ENCODE results near the gene CUL5.
"Not testable (repeated sequence)": the region's sequence is repeated elsewhere in the genome, so short reads cannot be mapped to it uniquely, and the experiment has no call there.

CUL5 gene

DNA sequence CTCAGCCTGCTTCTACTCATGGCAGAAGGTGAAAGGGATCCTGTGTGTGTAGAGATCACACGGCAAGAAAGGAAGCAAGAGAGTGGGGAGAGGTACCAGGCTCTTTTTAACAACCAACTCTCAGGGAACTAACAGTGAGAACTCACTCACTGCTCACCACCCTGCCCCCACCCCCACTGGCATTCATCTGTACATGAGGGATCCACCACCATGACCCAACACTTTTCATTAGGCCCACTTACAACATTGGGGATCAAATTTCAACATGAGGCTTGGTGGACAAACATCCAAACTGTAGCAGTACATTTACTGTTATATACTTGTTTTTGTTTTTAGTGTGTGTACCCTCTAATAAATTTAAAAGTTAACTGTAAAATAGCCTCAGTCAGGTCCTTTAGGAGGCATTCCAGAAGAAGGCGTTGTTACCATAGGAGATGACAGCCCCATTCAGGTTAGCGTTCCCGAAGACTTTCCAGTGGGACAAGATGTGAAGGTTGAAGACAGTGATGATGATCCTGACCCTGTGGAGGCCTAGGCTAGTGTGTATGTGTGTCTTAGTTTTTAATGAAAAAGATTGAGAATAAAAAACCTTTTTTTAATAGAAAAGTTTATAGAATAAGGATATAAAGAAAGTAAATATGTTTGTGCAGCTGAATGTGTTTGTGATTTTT, 11.3 kb downstream of the CUL5 start:
- no peak for DNase-seq

DNA sequence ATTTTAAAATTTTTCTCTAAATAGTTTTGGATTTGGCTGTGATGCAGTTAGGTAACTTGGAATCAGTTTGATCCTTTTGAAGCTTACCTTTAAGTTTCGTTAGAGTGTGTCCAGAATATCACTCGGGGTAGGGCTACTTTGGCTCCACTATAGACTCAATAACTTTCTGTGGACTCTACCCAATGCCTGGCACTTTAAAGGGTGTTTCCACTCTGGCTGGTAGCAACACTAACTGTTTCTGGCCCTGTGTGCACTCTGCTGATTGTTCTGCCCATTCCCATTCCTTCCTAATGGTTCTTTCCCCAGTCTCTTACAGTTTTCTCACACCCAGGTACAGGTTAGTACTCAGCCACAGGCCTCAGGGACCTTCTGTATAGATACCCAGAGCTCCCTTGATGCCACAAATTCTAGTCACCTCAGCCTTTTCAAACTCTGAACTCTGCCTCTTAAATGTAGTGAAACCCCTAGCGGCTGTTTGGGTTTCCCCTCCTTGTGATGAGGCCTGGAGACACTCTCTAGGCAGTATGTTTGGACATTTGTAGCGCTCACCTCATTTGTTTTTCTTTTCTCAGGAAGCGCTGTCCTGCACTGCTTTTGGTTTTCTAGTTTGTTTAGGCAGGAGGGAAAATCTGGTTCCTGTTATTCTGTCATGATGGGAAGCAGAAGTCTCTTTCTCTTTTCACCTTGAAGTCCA, 16.8 kb downstream of the CUL5 start:
- no peak for DNase-seq

DNA sequence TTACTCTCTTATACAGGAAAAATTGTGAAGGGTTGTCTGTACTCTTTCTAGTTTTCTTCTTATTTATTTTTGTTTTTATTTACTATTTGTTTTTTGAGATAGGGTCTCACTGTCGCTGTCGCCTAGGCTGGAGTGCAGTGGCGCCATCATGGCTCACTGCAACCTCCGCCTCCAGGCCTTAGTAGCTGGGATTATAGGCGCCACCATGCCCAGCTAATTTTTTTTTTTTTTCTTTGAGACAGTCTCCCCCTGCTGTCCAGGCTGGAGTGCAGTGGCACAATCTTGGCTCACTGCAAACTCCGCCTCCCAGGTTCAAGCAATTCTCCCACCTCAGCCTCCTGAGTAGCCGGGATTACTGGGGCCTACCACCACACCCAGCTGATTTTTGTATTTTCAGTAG, 18.4 kb downstream of the CUL5 start:
- no peak for DNase-seq

DNA sequence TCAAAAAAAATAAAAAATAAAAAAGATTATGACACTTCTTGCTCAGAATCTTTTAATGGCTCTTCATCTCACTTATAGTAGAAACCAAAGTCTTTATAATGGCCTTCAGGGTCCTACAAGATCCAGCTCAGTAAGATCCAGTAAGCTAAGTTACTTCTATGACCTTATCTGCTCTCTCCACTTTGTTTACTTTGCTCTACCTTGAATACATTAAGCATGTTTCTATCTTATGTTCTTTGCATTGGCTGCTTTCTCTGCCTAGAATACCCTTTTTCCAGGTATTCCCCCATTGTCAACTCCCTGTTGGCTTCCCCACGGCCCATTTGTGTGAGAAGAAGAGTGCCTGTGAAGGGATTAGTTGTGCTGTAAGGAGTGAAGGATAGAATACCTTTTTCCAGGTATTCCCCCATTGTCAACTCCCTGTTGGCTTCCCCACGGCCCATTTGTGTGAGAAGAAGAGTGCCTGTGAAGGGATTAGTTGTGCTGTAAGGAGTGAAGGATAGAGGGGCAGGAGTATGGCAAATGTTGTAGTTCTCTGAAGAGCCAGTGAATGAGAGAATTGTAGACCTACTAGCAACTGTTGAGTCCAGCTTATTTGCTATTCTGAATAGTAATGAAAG, 20.2 kb downstream of the CUL5 start:
- DNase-seq = not testable (repeated sequence)

DNA sequence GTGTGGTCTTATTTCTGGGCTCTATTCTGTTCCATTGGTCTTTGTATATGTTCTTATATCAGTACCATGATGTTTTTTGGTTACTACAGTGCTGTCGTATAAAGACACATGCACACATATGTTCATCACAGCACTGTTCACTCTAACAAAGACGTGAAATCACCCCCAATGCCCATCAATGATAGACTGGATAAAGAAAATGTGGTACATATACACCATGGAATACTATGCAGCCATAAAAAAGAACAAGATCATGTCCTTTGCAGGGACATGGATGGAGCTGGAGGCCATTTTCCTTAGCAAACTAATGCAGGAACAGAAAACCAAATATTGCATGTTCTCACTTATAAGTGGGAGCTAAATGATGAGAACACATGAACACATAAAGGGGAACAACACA, 22.9 kb downstream of the CUL5 start:
- DNase-seq = not testable (repeated sequence)

DNA sequence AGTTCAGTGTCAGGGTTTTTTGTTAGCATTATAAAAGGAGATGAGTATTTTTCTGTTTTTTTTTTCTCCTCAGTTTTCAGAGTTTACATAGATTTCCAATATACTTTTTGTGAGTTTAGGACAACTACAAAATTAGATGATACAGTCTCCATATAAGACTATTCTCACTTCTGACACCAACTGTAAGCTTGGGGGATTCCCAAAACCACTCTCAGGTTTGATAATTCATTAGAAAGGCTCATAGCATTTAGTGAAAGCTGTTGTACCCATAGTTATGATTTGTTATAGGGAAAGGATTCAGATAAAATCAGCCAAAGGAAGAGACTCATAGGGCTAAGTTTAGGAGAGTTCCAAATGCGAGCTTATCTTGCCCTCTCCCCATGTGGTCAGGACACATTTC, 24.1 kb downstream of the CUL5 start:
- DNase-seq = no peak

DNA sequence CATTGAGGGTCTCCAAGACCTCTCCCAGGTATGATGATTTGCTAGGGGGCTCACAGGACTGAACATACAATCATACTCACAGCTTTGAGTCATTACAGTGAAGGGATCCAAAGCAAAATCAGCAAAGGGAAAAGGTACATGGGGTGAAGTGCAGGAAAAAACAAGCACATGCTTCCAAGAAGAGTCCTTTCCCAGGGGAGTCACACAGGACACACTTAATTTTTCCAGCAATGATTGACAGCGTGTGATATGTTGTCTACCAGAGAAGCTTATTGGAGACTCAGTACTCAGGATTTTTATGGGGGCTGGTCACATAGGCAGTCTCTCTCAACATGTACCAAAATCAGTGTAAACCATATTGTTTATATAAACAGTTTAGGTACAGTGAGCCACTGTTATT, 25.3 kb downstream of the CUL5 start:
- DNase-seq = no peak

DNA sequence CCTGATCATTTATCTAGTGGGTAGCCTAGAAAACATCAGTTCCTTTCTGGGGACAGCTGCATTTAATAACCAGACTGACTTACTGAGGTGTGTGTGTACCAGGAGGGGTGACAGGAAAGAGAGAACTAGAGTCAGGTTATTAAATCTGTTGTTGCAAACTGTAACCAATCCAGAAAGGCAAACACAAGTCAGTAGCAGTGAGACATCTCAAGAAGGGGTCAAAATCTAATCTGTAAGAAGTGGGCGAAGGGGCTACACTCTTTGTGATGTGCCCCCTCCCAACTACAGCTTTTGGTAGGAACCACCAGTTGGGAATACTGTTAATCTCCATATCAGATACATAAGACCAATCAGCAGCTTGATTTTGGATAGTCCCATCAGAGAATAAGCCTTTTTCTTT, 26.3 kb downstream of the CUL5 start:
- DNase-seq = no peak

DNA sequence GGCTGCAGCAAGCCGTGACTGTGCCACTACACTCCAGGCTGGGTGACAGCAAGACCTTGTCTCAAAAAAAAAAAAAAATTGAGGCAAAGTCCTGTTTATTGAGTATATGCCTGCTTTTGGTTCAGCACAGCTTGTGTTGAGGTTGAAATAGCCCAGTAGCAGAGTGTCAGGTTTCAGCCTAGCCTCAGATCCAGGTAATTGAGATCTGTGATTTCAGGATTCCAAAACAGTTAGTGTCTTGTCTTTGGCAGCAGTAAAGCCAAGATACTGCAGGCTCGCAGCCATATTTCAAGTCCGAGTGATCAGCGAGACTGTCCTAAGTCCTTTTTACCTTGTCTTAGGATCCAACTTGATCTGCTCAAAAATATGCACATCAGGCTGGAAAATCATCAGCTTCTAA, 27.0 kb downstream of the CUL5 start:
- DNase-seq = no peak

DNA sequence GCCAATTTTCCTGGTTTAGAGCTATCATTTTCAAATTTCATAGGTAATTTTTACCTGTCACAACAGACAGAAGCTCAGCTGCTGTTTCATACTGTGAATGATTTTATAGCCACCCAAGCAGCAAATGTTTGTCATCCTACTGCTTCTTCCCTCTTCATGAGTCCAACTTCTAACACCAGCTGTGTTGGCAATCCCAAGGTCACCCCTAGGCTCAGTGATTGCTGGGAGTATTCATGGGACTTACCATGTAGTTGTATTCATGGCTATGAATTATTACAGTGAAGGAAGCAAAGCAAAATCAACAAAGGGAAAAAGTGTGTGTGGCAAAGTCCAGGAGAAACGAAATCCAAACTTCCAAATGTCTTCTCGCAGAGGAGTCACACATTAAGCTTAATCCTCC, 28.5 kb downstream of the CUL5 start:
- DNase-seq = no peak

DNA sequence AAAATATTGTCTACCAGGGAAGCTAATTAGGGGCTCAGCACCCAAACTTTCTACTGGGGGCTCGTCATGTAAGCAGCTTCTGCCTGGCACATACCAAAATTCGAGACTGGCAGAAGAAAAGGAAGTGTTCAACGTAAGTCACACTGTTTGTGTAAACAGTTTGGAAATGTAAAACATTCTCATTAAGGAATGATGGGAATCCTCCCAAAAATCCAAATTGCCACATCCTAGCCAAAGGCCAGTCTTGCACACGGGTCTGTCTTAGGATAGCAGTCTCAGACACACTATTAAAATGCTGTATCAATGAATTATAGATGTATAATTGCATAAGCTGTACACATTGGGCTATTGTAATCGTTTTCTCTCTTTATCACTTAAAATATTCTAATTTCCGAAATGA, 28.9 kb downstream of the CUL5 start:
- DNase-seq = no peak

DNA sequence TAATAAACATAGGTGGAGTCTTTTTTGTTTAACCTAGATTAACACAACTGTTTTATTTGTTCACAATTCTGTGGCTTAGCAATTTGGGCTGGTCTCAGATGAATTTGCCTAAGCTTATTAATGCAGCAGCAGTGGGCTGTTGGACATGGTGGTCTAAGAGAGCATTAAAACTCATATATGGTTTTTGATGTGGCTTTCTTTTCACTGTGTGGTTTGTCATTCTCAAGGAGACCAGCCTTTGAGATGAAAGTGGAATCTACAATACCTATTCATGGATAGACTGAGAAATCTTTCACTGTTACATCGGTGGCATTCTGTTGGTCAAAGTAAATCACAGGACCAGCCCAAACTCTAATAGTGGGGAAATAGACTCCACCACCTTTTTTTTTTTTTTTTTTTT, 39.6 kb downstream of the CUL5 start:
- no peak for DNase-seq

DNA sequence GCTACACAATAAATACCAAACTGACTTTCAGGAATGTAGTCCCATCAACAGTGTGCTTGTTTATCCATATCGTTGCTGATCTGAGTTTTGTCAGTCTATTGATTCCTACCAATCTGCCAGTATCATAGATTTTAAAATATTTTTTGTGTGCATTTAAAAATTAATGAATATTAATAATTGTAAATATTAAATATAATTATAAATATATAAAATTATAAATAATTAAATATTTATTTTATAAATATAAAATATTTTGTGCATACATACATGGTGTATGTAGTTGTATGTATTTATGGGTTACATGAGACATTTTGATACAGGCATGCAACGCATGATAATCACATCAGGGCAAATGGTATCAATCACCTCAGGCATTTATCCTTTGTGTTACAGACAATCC, 53.6 kb downstream of the CUL5 start:
- DNase-seq = no peak

DNA sequence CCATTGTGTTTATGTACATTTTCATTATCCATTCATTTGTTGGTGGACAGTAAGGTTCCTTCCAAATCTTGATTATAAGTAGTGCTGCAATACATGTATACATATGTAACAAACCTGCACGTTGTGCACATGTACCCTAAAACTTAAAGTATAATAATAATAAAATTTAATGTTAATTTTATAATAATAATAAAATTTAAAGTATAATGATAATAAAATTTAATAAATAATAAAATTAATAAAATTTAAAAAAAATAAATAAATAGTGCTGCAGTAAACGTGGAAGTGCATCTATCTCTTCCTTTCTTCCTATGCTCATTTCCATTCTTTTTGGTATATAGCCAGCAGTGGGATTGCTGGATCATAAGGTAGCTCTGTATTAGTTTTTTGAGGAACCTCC, 54.7 kb downstream of the CUL5 start:
- DNase-seq = no peak

DNA sequence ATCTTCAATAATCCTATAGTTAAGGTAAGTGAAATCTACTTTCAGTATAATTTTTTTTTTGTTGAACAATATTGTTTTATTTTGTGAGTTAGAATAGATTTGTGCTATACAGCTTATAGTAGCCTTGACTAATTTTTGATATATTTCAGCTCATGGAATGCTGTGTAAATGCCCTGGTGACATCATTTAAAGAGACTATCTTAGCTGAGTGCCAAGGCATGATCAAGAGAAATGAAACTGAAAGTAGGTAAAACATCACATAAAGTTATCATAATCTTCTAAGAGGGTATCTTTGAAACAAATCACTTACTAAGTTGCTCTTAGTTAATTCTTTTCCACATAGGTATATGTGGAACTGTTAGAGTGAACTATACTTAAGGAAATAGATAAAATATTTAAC, 61.2 kb downstream of the CUL5 start:
- no peak for DNase-seq

DNA sequence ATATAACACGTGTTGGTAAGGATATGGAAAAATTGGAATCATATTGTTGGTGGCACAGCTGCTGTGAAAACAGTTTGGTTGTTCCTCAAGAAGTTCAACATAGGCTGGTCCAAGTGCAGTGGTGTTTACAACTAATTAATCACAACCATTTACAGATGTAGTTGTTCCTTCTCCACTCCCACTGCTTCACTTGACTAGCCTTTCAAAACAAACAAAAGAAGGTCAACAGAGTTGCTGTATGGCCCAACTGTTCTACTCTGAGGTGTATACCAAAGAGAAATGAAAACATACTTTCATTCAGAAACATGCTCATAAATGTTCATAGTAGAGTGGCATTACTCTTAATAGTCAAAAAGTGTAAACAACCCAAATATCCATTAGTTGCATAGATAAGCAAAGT, 76.1 kb downstream of the CUL5 start:
- DNase-seq = no peak

DNA sequence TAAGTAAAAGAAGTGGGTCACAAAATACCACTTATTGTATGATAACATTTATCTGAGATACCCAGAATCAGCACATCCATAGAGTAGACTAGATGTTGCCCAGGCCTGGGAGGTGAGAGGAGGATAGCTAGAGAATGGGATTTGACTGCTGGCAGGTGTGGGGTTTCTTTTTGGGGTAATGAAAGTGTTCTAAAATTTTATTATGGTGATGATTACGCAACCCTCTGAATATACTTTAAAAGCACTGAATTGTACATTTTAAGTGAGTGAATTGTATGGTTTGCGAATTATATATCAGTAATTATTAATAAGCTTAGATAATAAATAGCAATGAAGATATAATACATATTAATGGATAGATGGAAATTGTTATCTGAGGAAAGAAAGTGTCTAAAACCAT, 77.0 kb downstream of the CUL5 start:
- DNase-seq = no peak

DNA sequence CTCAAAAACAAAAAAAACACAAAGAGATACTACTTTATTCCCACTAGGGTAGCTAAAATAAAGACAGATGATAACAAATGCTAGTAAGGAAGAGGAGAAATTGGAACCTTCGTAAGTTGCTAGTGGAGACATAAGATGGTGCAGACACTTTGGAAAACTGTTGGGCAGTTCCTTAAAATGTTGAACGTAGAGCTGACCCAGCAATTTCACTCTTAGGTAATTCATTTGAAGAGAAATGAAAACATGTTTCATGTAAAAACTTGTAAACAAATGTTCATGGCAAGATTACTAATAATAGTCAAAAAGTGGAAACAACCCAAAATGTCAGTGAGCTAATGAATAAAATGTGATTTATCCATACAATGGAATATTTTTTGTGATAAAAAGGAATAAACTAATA, 83.4 kb downstream of the CUL5 start:
- DNase-seq = no peak

DNA sequence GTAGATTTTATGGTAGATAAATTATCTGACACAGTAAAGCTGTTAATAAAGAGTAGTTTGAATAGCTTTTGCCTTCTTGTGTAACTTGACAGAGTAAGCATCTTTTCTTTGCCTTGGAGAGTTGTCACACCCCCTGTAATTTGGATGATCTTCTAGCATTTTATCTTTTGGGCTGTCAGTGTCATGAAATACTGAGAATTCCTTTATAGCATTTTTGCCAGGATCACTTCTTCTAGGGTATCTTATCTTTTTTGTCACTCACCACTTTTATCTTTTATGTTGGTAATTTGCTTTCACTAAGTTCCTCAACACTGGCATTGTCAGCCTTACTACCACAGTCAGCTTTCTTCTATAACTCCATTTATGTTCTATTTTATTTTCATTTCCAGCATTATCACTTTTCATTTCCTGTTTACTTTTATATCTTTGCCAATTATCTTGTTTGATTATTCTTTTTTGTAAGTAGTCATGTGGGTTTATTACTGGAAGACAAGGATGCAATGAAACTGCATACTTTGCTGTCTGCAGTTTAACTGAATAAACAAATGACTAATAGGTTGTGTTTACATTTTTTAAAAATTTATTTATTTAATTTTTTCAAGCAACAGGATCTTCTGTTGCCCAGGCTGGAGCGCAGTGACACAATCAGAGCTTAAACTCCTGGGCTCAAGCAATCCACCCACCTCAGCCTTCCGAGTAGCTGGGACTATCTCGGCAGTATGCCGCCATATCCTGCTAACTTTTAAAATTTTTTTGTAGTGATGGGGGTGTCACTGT, 84.6 kb downstream of the CUL5 start:
- no peak for DNase-seq

DNA sequence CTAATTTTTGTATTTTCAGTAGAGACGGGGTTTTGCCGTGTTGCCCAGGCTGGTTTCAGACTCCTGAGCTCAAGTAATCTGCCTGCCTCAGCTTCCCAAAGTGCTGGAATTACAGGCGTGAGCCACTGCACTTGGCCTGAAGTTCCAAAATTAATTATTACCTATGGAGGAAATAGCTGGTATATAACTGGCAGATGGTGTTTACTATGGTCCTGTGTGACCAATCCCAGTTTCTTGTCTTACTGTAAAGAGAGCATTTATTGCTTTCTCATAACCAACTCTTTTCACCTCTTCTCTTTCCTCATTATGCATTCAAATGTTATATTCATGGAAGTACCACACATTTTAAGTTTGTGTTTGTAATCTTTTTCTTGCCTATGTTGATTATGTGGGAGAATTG, 88.5 kb downstream of the CUL5 start:
- DNase-seq = no peak

DNA sequence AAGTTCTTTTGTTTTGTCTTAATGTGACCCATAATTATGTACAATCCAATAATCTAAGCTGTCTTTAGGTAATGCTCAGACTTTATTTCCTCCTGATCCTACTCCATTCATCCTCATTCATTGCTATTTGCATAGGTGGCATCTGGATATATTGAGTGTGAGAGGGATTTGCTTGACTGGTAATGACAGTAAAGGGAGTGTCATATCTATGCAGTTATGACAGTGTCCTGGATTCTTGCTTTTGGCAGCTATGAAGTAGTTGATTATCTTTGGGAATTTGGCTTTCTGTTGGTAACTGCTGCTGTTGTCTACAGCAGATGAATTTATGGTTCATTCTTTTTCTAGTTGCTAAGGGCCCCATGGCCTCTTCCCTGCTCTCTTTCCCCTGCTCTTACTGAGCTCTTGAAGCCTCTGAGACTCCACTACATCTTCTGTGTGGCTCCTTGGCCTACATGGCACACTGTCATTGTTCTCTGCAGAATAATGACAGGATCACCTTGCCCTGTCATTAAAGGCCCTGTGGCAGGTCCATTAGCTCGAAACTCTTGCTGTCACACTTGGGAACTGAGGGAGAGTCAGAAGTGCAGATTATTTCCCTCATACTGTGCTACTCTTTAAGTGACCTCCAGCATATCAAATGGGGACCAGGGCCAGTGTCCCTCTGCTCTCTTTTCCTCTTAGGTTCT, 92.5 kb downstream of the CUL5 start:
- no peak for DNase-seq

DNA sequence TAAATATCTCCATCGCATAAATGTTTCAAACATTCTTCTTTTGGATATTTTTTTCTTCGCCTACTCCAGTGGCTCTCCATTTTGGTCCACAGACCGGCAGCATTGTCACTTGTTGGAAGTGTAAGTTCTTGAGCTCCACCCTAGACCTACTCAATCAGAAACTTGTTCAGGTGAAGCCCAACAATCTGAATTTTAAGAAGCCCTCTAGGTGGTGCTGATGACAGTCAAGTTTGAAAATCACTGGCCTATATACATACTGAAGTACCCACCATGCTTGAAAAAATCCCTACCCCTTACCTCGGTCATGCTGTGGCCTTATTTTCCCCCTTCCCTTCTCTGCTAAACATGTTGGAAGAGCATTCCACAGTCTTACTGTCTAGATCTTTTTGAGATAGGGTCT, 102.4 kb downstream of the CUL5 start:
- DNase-seq = no peak

DNA sequence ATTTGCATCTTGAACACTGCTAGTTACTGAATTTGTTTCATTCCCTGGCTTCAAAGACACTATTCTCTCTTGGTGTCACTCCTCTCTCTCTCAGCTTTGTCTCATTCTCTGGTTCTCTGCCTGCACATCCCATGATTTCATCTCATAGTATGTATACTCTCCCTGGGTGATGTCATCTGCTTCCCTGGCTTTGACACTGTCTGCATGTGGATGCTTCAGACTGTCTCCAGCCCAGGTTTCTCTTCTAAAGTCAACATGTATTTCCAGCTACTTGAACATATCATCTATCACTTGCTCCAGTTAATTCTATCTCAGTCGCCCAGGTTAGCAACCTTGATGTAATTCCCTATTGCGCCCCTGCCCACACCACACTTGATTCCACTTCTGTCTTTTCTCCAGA, 103.4 kb downstream of the CUL5 start:
- no peak for DNase-seq

Data from right kidney (tissue), 1 donor.